Mesenteric fat pad (tissue), 1 donor: ENCODE data around the gene NID2. TPM values are rescaled to one million over a fixed set of nuclear protein-coding genes. Genes with fewer than 3 reads are reported as not detected.

Experiments
- DNase-seq: peaks from one replicate; pipeline ENCODE4 v3.0.0-alpha.2; 2020; ENCODE audit warnings: low spot score
- total RNA-seq: library from RNA; stranded (reverse); fragmentation: NEBNext Ultra II Directional; extraction: Animal tissue kit (Norgen Biotek cat#: 25700); gene quantifications from one replicate; pipeline ENCODE4 v1.2.1, GENCODE V29; 2021
- donor health status: DM: yes; HTN: yes; CAD: no.

The NID2 gene
- total RNA-seq, 1 donor from 2014 or later: 66.2 TPM

- no peak for DNase-seq
Measured at GRCh38 chr14:52005625-52006024, 63.2 kb downstream of the NID2 start.

- no peak for DNase-seq
Measured at GRCh38 chr14:52003324-52003723, 65.5 kb downstream of the NID2 start.

GRCh38 chr14:52002542-52002941, 66.3 kb downstream of the NID2 start:
- no peak for DNase-seq

- DNase-seq: no peak
Measured at GRCh38 chr14:52000696-52001095, 68.2 kb downstream of the NID2 start.

- DNase-seq: no peak
Measured at GRCh38 chr14:52000019-52000582, 68.8 kb downstream of the NID2 start.

- no peak for DNase-seq
Measured at GRCh38 chr14:51999084-51999483, 69.8 kb downstream of the NID2 start.

GRCh38 chr14:51998348-51998747, 70.5 kb downstream of the NID2 start:
- no peak for DNase-seq

GRCh38 chr14:51996148-51996746, 72.6 kb downstream of the NID2 start:
- DNase-seq: no peak

- no peak for DNase-seq
Measured at GRCh38 chr14:51993285-51993920, 75.5 kb downstream of the NID2 start.

GRCh38 chr14:51990488-51990887, 78.4 kb downstream of the NID2 start:
- no peak for DNase-seq

GRCh38 chr14:51989293-51990234, 79.3 kb downstream of the NID2 start, which contains the start of gene RTRAF:
Gene RTRAF (plus strand): TSS chr14:51989546. CDS start chr14:51989640, 94 bp downstream.
- peak; percentile 98 for DNase-seq

- DNase-seq: no peak
Measured at GRCh38 chr14:51988221-51988620, 80.6 kb downstream of the NID2 start.

- no peak for DNase-seq
Measured at GRCh38 chr14:51981218-51981854, 87.5 kb downstream of the NID2 start.

GRCh38 chr14:51979088-51979709, 89.7 kb downstream of the NID2 start:
- DNase-seq: no peak

- no peak for DNase-seq
Measured at GRCh38 chr14:51978681-51979085, 90.2 kb downstream of the NID2 start.

- no peak for DNase-seq
Measured at GRCh38 chr14:51977075-51977474, 91.8 kb downstream of the NID2 start.

- no peak for DNase-seq
Measured at GRCh38 chr14:51972566-51972965, 96.3 kb downstream of the NID2 start.

- no peak for DNase-seq
Measured at GRCh38 chr14:51969852-51970540, 98.9 kb downstream of the NID2 start.

- no peak for DNase-seq
Measured at GRCh38 chr14:51967521-51967920, 101.3 kb downstream of the NID2 start.

GRCh38 chr14:51963286-51963685, 105.6 kb downstream of the NID2 start:
- DNase-seq: no peak
